GM12878 (cell line): ENCODE data around the gene PPP1R14D. TPM values are rescaled to one million over a fixed set of nuclear protein-coding genes. Genes with fewer than 3 reads are reported as not detected.

ENCODE experiments used
- ATAC-seq: fragments of 200-7000 bp; cut with Tn5 transposase; 3 replicates; pipeline ENCODE4 v1.9.1; 2020; ENCODE audit warnings: mild to moderate bottlenecking, moderate library complexity
- BruUV-seq: library from RNA; stranded (reverse); fragments of 400-500 nt; replicated peaks from 2 replicates; lab custom pipeline; 2021; lab: Mats Ljungman, UMichigan
- CTCF ChIA-PET: fragments of 300-600 bp; sonication (Branson Sonifier 250); formaldehyde crosslinking; extraction: SDS; loops from one replicate; lab custom pipeline; 2021; ENCODE audit warnings: inconsistent platforms; lab: Yijun Ruan, JAX
- POLR2A ChIA-PET: fragments of 350-600 bp; formaldehyde crosslinking; extraction: SDS; loops from one replicate; lab custom pipeline; 2021; ENCODE audit warnings: inconsistent platforms; lab: Charles Lee
- RAD21 ChIA-PET: fragments of 300-600 bp; sonication (Branson Sonifier 250); formaldehyde crosslinking; loops from one replicate; lab custom pipeline; 2023; ENCODE audit warnings: antibody characterized with exemption; ENCODE audit not compliant: unreplicated experiment; lab: Charles Lee
- SMC1A ChIA-PET: fragments of 300-600 bp; sonication (Branson Sonifier 250); formaldehyde crosslinking; loops from one replicate; lab custom pipeline; 2023; ENCODE audit not compliant: unreplicated experiment, uncharacterized antibody; lab: Charles Lee
- DNase-seq: peaks from one replicate; pipeline ENCODE4 v3.0.0-alpha.2; 2011; ENCODE audit warnings: low read depth, low spot score
- FAIRE-seq: peaks from 3 replicates; lab custom pipeline; 2011; peaks lifted over from hg19 to GRCh38; lab: Jason Lieb, UNC
- H2AFZ ChIP-seq: 2 replicates; pipeline ENCODE4 v1.6.0; 2011; ENCODE audit warnings: low read depth, low read length, control low read depth; ENCODE audit not compliant: control insufficient read depth
- H3K27ac ChIP-seq: 2 replicates; pipeline ENCODE4 v1.5.1; 2011; ENCODE audit warnings: control low read depth; ENCODE audit not compliant: control insufficient read depth, insufficient read depth
- H3K27me3 ChIP-seq, 2 experiments: replicated peaks in 1 of 2; 2 replicates each; pipeline versions ENCODE4 v1.6.0 to v1.6.1; 2011; ENCODE audit warnings: low read length in 1 of 2; ENCODE audit not compliant: control insufficient read depth in 2 of 2, insufficient read depth in 2 of 2
- H3K36me3 ChIP-seq, 2 experiments: 2 replicates each; pipeline ENCODE4 v1.5.1; 2011; ENCODE audit warnings: low read length in 1 of 2; ENCODE audit not compliant: control insufficient read depth in 2 of 2, insufficient read depth in 2 of 2
- H3K4me1 ChIP-seq: 2 replicates; pipeline ENCODE4 v1.6.1; 2011; ENCODE audit warnings: mild to moderate bottlenecking, low read length, moderate library complexity, mixed read lengths; ENCODE audit not compliant: control insufficient read depth, insufficient read depth
- H3K4me2 ChIP-seq: 2 replicates; pipeline ENCODE4 v1.6.0; 2011; ENCODE audit warnings: control low read depth; ENCODE audit not compliant: control insufficient read depth, insufficient read depth
- H3K4me3 ChIP-seq: fragments of 200-600 bp; sonication (generic); 2 replicates; pipeline ENCODE4 v1.5.1; 2016
- H3K79me2 ChIP-seq: 2 replicates; pipeline ENCODE4 v1.6.0; 2011; ENCODE audit warnings: low read length; ENCODE audit not compliant: control insufficient read depth, insufficient read depth
- H3K9ac ChIP-seq: 2 replicates; pipeline ENCODE4 v1.8.0; 2011; ENCODE audit warnings: low read length, control low read depth, mixed read lengths; ENCODE audit not compliant: control insufficient read depth, insufficient read depth
- H3K9me3 ChIP-seq: replicated peaks from 3 replicates; pipeline ENCODE4 v1.5.1; 2011; ENCODE audit warnings: mild to moderate bottlenecking, low read length; ENCODE audit not compliant: control insufficient read depth, insufficient read depth
- H4K20me1 ChIP-seq: 2 replicates; pipeline ENCODE4 v1.6.0; 2011; ENCODE audit not compliant: control insufficient read depth, insufficient read depth
- ESRRA ChIP-seq: IDR thresholded peaks from 2 replicates; pipeline ENCODE4 v1.6.1; 2012; ENCODE audit warnings: mild to moderate bottlenecking, low read length, improper control_type of control experiment
- HCFC1 ChIP-seq: fragments of 150-350 bp; IDR thresholded peaks from 2 replicates; pipeline ENCODE4 v1.6.1; 2014; ENCODE audit warnings: low read length
- HDAC6 ChIP-seq: fragments of 200-600 bp; sonication (generic); IDR thresholded peaks from one replicate; pipeline ENCODE4 v1.8.0; 2017; ENCODE audit warnings: antibody characterized with exemption; ENCODE audit not compliant: unreplicated experiment
- MEF2B ChIP-seq: fragments of 450-650 bp; IDR thresholded peaks from 2 replicates; pipeline ENCODE4 v1.6.1; 2018; ENCODE audit warnings: mild to moderate bottlenecking, moderate library complexity; ENCODE audit not compliant: partially characterized antibody, poor library complexity, severe bottlenecking
- PAX8 ChIP-seq: fragments of 450-650 bp; IDR thresholded peaks from 2 replicates; pipeline ENCODE4 v1.6.1; 2017; ENCODE audit warnings: mild to moderate bottlenecking, moderate library complexity
- SIN3A ChIP-seq: IDR thresholded peaks from 2 replicates; pipeline ENCODE4 v1.6.1; 2012; ENCODE audit warnings: low read depth, low read length, improper control_type of control experiment
- YY1 ChIP-seq: IDR thresholded peaks from 2 replicates; pipeline ENCODE4 v1.6.1; 2011; ENCODE audit warnings: low read depth, mild to moderate bottlenecking, low read length
- ZNF384 ChIP-seq: IDR thresholded peaks from 2 replicates; pipeline ENCODE4 v1.6.1; 2012; ENCODE audit warnings: low read depth, mild to moderate bottlenecking, low read length, improper control_type of control experiment, borderline replicate concordance
- ZSCAN29 ChIP-seq: fragments of 450-650 bp; IDR thresholded peaks from 2 replicates; pipeline ENCODE4 v1.6.1; 2017; ENCODE audit warnings: mild to moderate bottlenecking, moderate library complexity
- WGBS: methylation state at CpG from one replicate; pipeline ENCODE4 v1.1.6; 2016; ENCODE audit warnings: low lambda C conversion rate; ENCODE audit not compliant: insufficient replicate concordance, insufficient coverage; ENCODE audit errors: missing lambda C conversion rate; 5-methylcytosine and 5-hydroxymethylcytosine counted together
- in situ Hi-C: fragments of 300-500 bp; cut with MboI; formaldehyde crosslinking; loops from 9 replicates; pipeline ENCODE4 v1.14.3; 2018; ENCODE audit warnings: mixed read lengths
- intact Hi-C: fragments of 100-400 bp; cut with micrococcal nuclease; formaldehyde crosslinking; loops from one replicate; pipeline ENCODE4 v1.14.2; 2022; ENCODE audit not compliant: unreplicated experiment
- polyA plus RNA-seq, 11 experiments: library from polyadenylated mRNA; depleted of rRNA in 4 of 11; unstranded in 6 of 11; stranded (reverse) in 5 of 11; fragments of >200 nt; fragmentation: Nextera tagmentation in 4 of 11; fragmentation: Illumina TruSeq in 1 of 11; extraction: Ambion mirVana in 4 of 11; extraction: Trizol in 1 of 11; gene quantifications; 1 replicate in 1 of 11; 2 replicates in 10 of 11; pipeline versions ENCODE4 v1.2.1 to v1.2.3, GENCODE V29; 2011 to 2016; ENCODE audit warnings: inconsistent platforms in 2 of 11, missing spikeins in 2 of 11, low read depth in 1 of 11
- total RNA-seq, 4 experiments: library from RNA; depleted of rRNA in 3 of 4; stranded (reverse); fragments of >200 nt in 3 of 4; fragmentation: Illumina TruSeq in 1 of 4; extraction: Trizol in 1 of 4; gene quantifications; 2 replicates each; pipeline versions ENCODE4 v1.2.1 to v1.2.3, GENCODE V29; 2013 to 2021
- TF ChIP-seq, protein P1 (sequence below), 3 experiments: IDR thresholded peaks in 2 of 3; conservative IDR thresholded peaks in 1 of 3; 2 replicates each; pipeline ENCODE4 v1.5.1; 2011; ENCODE audit warnings: low read depth in 3 of 3, low read length in 3 of 3, mild to moderate bottlenecking in 3 of 3, control low read depth in 2 of 3, moderate library complexity in 2 of 3, inconsistent platforms in 1 of 3, mixed read lengths in 1 of 3; ENCODE audit not compliant: control insufficient read depth in 2 of 3, insufficient read depth in 1 of 3; ENCODE audit errors: extremely low read depth in 1 of 3
- TF ChIP-seq, protein P2 (sequence below): fragments of 450-650 bp; IDR thresholded peaks from 2 replicates; pipeline ENCODE4 v1.6.1; 2018; ENCODE audit warnings: borderline replicate concordance, mild to moderate bottlenecking; ENCODE audit not compliant: partially characterized antibody
- TF ChIP-seq, protein P3 (sequence below): fragments of 450-650 bp; IDR thresholded peaks from 2 replicates; pipeline ENCODE4 v1.6.1; 2017; ENCODE audit warnings: mild to moderate bottlenecking, moderate library complexity

The PPP1R14D gene
- total and polyA plus RNA-seq, 10 of the 15 experiments (the other 5 are each of a cell fraction or from before 2014, with no cell fraction given): 0.10 TPM; not detected in 9

DNA sequence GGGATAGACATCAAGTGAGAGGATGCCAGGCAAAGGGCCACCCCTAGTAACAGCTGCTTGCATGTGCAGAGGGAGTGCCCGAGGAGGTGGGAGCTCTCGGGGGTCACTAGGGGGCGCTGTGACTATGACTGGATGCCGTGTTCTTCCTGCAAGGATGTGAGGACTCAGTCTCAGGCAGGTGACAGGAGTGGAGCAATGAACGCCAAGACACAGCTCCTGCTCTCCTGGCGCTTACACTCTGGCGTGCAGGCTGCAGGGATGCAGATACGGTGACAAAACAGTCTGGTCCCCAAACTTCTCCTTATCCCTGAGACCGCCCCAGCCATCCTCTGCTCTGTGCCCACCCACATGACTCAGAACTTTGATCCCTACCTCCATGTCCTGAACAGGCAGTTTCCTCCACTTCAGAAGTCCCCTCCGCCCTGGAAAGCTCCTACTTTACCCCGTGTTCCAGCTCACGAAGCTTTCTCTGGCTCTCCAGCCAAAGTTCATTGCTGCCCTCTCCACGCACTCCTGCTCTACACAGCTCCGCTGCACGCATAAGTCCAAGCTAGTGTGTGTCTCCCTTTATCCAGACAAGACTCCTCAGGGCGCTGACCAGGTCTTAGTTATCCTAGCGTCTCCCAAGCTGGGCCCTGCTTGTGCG lies 30.8 kb upstream of the PPP1R14D start (continued):
- TF ChIP-seq, protein P1, sequence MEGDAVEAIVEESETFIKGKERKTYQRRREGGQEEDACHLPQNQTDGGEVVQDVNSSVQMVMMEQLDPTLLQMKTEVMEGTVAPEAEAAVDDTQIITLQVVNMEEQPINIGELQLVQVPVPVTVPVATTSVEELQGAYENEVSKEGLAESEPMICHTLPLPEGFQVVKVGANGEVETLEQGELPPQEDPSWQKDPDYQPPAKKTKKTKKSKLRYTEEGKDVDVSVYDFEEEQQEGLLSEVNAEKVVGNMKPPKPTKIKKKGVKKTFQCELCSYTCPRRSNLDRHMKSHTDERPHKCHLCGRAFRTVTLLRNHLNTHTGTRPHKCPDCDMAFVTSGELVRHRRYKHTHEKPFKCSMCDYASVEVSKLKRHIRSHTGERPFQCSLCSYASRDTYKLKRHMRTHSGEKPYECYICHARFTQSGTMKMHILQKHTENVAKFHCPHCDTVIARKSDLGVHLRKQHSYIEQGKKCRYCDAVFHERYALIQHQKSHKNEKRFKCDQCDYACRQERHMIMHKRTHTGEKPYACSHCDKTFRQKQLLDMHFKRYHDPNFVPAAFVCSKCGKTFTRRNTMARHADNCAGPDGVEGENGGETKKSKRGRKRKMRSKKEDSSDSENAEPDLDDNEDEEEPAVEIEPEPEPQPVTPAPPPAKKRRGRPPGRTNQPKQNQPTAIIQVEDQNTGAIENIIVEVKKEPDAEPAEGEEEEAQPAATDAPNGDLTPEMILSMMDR (IDR thresholded peaks at IDR 0.05 in 2 of 3, conservative IDR thresholded peaks at IDR 0.05 in 1 of 3; ENCODE audit: control insufficient read depth in 2 of 3, extremely low read depth in 1 of 3, insufficient read depth in 1 of 3, low read depth in 3 of 3, low read length in 3 of 3): peak; percentile 94 to 98 (median 97); a peak in 5 of 6 replicates
- peak; percentile 33; the same call in 1 of the 2 replicates for TF ChIP-seq HCFC1
- TF ChIP-seq YY1: peak; percentile 52; the same call in 1 of the 2 replicates

DNA sequence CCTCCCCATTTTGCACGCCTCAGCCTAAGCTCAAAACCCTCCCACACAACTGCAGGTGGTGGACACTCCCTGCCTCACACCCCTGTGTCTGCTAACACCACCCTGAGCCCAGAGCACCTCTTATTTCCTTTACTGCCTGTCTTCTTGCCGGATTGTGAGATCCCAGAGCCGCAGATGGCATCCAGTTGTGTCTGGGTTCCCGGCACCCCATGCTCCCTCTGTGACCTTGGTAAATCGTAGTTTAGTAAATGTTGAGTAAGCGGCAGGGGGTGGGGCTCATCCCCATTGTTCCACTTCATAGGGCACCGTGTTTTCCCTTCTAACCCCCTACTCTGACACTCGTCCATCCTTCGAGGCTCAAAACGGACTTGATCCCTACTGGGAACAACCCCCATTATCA lies 30.2 kb upstream of the PPP1R14D start:
- Histone ChIP-seq H2AFZ (no peak overlapping the region), H3K4me1 (peaks cover 4% of the 10 kb centered on the region), H3K27ac (no peak overlapping the region), H3K9ac (no peak overlapping the region), H4K20me1 (no peaks in the 10 kb centered on the region), H3K4me2 (no peak overlapping the region), H3K36me3 (peaks cover 0 to 2% of the 10 kb centered on the region in 2 experiments; a peak in 2 of 4 replicates), H3K79me2 (no peaks in the 10 kb centered on the region), H3K4me3 (no peak overlapping the region), H3K27me3 (no peaks in the 10 kb centered on the region), H3K9me3 (no peaks in the 10 kb centered on the region)
- no TSS peak for BruUV-seq
- DNase-seq (no peak), ATAC-seq (no peak), FAIRE-seq (no peak)
- in situ Hi-C loops (loop anchor here (5.0 kb wide), 1 partner anchor 34 kb away; the partner anchor contains the start of gene VPS18), intact Hi-C loops (loop anchor here (2.0 kb wide), 1 partner anchor 14 kb away; no protein-coding TSS in a partner anchor)
- WGBS: 57% methylated on average over 10 of the region's 10 CpGs
- CTCF ChIA-PET: interaction anchor here (0.7 to 7.5 kb wide), 30 partner anchors 12 to 478 kb away, joined by 3 to 140 read pairs (median 4); partner anchors contain the start of genes DNAJC17, EXD1, GCHFR and RAD51
- RAD21 ChIA-PET: interaction anchor here (0.7 to 4.0 kb wide), 16 partner anchors 9 to 760 kb away, joined by 3 to 41 read pairs (median 4); partner anchors contain the start of genes DNAJC17, INO80, RAD51 and SPINT1
- SMC1A ChIA-PET: interaction anchor here (0.8 to 8.5 kb wide), 18 partner anchors 10 to 686 kb away, joined by 3 to 290 read pairs (median 7); partner anchors contain the start of genes RAD51, RHOV, RPAP1 and VPS18
- POLR2A ChIA-PET: interaction anchor here (0.9 to 2.5 kb wide), 5 partner anchors 11 to 44 kb away, joined by 3 to 17 read pairs (median 3); partner anchors contain the start of gene SPINT1
- TF ChIP-seq SIN3A (no peak), ZNF384 (no peak), ZSCAN29 (no peak), PAX8 (no peak), ESRRA (no peak), MEF2B (no peak), HDAC6 (no peak)
- TF ChIP-seq, protein P2, sequence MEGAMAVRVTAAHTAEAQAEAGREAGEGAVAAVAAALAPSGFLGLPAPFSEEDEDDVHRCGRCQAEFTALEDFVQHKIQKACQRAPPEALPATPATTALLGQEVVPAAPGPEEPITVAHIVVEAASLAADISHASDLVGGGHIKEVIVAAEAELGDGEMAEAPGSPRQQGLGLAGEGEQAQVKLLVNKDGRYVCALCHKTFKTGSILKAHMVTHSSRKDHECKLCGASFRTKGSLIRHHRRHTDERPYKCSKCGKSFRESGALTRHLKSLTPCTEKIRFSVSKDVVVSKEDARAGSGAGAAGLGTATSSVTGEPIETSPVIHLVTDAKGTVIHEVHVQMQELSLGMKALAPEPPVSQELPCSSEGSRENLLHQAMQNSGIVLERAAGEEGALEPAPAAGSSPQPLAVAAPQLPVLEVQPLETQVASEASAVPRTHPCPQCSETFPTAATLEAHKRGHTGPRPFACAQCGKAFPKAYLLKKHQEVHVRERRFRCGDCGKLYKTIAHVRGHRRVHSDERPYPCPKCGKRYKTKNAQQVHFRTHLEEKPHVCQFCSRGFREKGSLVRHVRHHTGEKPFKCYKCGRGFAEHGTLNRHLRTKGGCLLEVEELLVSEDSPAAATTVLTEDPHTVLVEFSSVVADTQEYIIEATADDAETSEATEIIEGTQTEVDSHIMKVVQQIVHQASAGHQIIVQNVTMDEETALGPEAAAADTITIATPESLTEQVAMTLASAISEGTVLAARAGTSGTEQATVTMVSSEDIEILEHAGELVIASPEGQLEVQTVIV: no peak
- TF ChIP-seq, protein P3, sequence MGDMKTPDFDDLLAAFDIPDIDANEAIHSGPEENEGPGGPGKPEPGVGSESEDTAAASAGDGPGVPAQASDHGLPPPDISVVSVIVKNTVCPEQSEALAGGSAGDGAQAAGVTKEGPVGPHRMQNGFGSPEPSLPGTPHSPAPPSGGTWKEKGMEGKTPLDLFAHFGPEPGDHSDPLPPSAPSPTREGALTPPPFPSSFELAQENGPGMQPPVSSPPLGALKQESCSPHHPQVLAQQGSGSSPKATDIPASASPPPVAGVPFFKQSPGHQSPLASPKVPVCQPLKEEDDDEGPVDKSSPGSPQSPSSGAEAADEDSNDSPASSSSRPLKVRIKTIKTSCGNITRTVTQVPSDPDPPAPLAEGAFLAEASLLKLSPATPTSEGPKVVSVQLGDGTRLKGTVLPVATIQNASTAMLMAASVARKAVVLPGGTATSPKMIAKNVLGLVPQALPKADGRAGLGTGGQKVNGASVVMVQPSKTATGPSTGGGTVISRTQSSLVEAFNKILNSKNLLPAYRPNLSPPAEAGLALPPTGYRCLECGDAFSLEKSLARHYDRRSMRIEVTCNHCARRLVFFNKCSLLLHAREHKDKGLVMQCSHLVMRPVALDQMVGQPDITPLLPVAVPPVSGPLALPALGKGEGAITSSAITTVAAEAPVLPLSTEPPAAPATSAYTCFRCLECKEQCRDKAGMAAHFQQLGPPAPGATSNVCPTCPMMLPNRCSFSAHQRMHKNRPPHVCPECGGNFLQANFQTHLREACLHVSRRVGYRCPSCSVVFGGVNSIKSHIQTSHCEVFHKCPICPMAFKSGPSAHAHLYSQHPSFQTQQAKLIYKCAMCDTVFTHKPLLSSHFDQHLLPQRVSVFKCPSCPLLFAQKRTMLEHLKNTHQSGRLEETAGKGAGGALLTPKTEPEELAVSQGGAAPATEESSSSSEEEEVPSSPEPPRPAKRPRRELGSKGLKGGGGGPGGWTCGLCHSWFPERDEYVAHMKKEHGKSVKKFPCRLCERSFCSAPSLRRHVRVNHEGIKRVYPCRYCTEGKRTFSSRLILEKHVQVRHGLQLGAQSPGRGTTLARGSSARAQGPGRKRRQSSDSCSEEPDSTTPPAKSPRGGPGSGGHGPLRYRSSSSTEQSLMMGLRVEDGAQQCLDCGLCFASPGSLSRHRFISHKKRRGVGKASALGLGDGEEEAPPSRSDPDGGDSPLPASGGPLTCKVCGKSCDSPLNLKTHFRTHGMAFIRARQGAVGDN: no peak
